Fibroblast of lung (primary cell): ENCODE data around the gene PPP2R5C.

Experiments used
- CTCF ChIP-seq, 2 donors: IDR thresholded peaks in 1 of 2; conservative IDR thresholded peaks in 1 of 2; 1 replicate in 1 of 2; 2 replicates in 1 of 2; pipeline ENCODE4 v1.5.1; 2011 to 2012; ENCODE audit warnings: low read length in 2 of 2, control low read depth in 1 of 2, inconsistent platforms in 1 of 2, low read depth in 1 of 2, mild to moderate bottlenecking in 1 of 2
- EZH2 ChIP-seq: IDR thresholded peaks from 2 replicates; pipeline ENCODE4 v1.5.1; 2012; ENCODE audit warnings: low read length, control low read depth, mild to moderate bottlenecking; ENCODE audit errors: missing control alignments

GRCh38 chr14:101959277-101959676, 197.8 kb downstream of the PPP2R5C start:
- TF ChIP-seq CTCF (conservative IDR thresholded peaks at IDR 0.05 in 1 of 2, IDR thresholded peaks at IDR 0.05 in 1 of 2; ENCODE audit: low read depth in 1 of 2, low read length in 2 of 2) (no peak), EZH2 (no peak)
